GM18858 (cell line): ENCODE results near the gene FN1.
"Not testable (repeated sequence)": the region's sequence is repeated elsewhere in the genome, so short reads cannot be mapped to it uniquely, and the experiment has no call there.

Experiments
- ATAC-seq: cut with Tn5 transposase; IDR thresholded peaks from one replicate; pipeline ENCODE4 v1.9.1; 2021; ENCODE audit not compliant: unreplicated experiment

The FN1 gene

GRCh38 chr2:215369181-215369760 lies 66.6 kb downstream of the FN1 start:
- no peak for ATAC-seq

- no peak for ATAC-seq
Observed at GRCh38 chr2:215368493-215368809, 67.4 kb downstream of the FN1 start.

DNA sequence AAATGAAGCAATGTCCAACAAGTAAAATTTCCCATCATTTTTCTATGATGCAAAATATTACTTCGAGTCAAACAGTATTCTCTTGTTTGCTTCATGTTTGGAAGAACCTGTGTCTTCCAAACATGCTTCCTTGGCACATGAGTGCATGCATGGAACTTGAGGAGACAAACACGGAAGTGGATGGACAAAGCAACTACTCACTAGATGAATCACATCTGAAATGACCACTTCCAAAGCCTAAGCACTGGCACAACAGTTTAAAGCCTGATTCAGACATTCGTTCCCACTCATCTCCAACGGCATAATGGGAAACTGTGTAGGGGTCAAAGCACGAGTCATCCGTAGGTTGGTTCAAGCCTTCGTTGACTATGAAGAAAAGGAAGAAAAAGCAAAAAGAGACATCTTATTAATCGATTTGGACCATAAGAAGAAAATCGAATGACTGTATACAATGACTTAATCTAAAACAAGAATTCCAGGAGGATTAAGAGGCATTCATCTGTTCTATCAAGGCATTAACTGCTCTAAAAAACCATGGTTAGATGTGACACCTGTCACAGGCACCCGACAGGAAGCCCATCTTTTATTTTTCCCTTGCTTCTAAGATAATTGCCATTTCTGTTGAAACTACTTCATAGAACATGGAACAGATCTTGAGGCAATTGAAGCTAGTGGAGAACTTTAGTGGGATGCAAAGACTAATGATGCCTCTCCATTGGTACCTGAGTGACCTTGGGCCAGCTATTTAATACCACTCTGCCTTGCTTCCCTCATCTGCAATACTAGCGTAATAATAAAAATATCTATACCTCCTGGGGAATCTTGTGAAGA lies 68.0 kb downstream of the FN1 start:
- ATAC-seq: no peak

DNA sequence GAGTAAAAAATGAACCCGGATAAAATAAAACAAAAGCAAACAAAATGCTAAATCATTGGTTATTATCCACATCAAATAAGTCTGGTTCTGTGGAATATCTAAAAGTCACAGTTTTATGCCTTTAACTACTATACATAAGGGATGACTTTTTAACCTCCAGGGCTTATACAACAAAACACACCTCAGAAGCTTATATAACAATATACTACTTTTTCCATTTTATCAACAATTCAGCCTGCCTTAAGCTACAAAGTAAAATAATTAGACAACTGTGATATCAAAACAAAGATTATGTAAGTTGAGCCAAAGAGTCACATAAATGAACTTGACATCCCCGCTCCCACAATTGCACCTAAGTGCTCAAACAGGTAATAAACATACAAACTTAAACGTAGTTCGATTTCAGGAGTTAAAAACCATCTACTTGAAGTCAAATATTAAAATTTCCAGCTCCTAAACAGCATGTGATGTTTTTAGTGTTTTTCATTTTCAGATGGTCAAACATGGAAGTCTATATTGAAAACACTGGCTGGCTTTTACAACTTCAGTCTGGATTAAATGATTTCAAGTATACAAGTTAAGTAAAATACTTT lies 69.3 kb downstream of the FN1 start:
- ATAC-seq: no peak

DNA sequence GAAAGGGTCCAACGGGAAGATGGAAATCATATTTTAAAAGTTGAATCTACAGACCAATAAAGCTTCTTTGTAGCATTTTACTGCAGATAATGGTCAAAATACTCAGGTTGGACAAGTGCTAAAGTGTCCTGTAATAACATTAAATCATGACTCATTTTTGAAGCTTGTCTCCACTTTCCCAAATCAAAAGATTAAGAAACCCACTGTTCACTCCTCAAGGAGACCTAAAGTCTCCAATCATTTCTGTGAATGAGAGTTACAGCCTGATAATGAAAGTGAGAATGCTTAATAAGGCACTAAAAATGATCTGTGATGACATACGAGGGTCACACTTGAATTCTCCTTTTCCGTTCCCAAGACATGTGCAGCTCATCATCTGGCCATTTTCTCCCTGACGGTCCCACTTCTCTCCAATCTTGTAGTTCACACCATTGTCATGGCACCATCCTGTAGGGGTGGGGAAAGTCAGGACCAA lies 70.6 kb downstream of the FN1 start:
- ATAC-seq: no peak

GRCh38 chr2:215364157-215365155 lies 71.4 kb downstream of the FN1 start:
- ATAC-seq: no peak

DNA sequence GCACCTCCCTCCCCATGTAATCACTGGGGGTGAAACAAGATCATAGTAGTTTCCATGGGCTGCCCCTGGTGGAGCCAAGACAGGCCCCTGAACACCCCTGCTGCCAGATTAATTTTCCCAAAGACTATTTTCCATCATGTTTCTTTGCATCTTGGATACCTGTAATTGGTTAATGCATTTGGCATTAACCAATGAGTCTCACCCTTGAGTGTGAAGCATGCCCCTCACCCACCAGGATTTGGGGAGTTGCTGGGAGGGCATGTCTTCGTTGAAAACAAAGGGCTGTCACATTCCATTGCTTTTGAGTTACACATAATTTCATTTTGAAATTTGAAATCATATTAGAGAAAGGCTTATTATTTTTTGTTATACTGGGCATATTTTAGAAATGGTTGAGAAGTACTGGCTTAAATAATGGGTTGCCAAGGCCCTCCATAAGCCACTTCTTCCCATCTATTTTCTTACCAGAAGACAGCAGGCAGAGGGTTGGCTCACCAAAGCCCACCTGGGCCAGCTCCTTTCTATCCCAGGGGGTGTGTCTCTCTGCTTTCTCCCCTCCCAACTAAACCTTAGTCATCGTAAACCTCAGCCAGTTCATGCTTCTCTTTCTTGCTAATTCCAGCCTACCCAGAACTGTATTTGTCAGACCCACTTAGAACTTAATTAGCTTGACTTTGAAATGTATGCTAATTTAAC lies 72.3 kb downstream of the FN1 start:
- ATAC-seq: no peak

GRCh38 chr2:215363039-215363438 lies 72.8 kb downstream of the FN1 start:
- ATAC-seq: no peak

DNA sequence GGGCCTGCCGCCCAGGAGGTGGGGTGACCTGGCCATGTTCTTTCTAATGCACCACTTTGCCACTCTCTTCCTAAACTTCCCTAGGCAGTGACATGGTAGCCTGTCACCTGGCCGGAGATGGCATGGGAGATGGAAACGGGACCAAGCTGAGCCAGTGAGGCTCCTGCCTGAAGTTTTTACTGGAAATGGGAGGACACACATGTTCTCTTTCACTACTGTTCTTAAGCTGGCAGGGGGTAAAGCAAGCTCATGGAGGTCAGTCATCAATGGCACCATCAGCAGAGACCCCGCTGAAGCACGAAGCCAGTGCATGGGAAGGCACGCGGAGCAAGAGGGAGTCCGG lies 73.3 kb downstream of the FN1 start:
- no peak for ATAC-seq

- no peak for ATAC-seq
Observed at GRCh38 chr2:215361876-215362561, 73.8 kb downstream of the FN1 start.

DNA sequence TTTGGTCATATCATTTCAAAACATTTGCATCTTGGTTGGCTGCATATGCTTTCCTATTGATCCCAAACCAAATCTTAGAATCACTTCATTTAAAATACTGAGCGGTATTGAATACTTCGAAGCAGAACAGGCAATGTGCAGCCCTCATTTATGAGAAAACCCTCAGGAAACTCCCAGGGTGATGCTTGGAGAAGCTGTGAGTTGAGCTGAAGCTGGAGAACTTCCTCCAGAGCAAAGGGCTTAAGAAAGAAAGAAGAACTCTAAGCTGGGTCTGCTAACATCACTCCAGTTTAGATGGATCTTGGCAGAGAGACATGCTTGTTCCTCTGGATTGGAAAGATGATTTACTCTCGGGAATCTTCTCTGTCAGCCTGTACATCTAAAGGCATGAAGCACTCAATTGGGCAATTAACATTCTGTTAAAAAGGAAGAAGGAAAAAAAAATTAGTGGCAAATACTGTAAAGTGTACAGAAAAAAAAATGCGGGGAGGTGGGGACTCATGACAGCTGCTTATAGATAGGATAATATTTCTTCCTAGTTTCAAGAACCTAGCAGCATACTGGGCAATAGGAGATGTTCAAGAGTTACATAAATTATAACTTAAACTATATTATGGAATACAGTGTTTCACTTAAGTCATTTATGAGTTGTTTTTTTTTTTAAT lies 74.5 kb downstream of the FN1 start:
- ATAC-seq: no peak

DNA sequence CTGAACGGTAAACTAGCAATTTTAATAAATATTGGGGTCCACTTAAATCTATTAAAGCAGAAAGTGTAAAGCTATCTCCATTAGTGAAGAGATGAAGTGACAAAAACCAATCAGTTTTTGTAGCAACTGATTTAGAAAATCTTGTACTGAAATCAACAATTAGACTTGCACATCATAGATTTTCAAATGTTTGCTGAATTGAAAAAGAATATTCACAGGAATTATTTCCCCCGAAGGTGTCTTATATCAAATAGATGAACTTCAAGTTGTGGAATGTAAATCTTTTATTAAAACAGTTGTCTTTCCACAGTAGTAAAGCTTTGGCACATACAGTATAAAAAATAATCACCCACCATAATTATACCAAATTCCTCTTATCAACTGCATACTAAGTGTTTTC lies 75.3 kb downstream of the FN1 start:
- no peak for ATAC-seq

GRCh38 chr2:215360059-215360458 lies 75.8 kb downstream of the FN1 start:
- ATAC-seq: not testable (repeated sequence)

DNA sequence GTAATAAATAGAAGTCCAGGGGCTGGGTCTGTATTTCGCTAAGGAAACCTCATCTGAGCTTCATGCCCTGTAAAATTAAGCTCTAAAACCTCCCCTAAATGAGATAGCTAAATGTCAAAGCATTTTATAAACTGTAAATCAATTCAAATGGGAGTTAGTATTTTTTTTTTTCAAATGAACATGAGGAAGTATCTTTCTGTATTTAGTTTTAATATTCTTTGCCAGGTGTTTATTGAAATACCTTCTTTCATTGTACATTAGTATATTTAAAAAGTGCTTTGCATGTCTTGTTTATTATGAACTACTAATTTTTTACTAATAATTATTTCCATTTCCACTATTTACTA lies 76.3 kb downstream of the FN1 start:
- no peak for ATAC-seq

DNA sequence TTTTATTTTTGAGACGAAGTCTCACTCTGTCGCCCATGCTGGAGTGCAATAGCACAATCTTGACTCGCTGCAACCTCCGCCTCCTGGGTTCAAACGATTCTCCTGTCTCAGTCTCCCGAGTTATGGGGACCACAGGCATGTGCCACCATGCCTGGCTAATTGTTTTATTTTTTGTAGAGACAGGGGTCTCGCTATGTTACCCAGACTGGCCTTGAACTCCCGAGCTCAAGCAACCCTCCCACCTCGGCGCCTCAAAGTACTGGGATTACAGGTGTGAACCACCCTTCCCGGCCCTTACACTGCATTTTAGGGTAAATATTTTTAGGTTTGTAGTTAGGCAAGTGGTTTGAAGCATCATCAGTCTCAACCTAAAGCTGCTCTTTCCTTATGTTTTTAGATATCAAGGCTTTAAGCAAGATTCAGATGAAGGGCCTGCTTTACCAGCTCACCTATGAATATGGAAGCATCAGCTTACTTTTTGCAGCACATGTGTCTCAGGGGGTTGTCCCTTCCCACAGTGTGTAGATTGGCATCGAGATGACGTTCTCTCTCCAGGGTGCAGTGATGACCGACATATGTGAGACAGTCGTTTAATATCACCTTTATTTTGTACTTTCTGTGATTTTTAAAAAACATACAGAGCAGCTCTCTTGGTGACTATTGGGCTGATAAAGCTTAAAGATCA lies 76.8 kb downstream of the FN1 start:
- no peak for ATAC-seq

- no peak for ATAC-seq
Observed at GRCh38 chr2:215358312-215358845, 77.5 kb downstream of the FN1 start.

DNA sequence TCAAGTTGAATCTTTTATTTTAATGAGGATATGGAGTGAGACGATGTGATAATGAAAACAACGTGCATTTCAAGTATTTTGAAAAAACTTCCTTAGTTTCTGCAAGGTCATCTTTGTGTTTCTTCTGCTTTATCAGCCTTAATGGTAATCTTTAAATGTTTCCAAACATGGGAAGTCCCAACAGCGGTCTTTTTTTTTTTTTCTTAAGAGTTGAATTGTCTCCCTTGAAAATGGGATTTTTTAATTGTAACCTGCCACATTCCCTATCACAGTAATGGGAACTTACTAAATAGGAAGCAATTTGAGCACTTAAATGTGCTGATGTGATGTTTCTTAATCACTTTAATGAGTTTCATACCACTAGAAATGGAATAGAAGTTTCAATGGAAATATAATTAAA lies 78.2 kb downstream of the FN1 start:
- ATAC-seq: no peak

DNA sequence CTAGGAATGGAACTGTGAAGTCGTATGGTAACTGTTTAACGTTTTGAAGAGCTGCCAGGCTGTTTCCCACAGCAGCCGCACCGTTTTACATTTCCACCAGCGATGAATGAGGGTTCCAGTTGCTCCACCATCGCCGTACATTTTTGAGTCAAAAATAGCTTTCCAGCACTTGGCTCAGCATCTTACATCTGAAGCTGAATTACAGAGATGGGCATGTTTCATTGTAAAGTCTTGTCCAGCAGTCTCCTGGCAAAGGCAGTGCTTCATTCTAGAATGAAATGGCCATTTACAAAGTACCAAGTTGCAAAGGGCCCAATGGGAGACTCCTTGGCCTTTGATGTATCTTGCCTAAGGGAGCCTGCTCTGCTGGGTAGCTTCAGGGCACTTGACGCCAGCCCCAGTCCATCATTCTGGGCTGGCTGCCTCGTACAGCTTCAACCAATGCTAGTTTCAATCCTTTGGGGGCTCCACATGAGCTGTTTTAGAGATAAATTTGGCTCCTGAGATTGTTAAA lies 78.9 kb downstream of the FN1 start:
- no peak for ATAC-seq
